GM19043 (cell line): Measurements from ENCODE around the gene ORM2.
"Not testable (repeated sequence)": the region's sequence is repeated elsewhere in the genome, so short reads cannot be mapped to it uniquely, and the experiment has no call there.

Experiments used
- ATAC-seq: cut with Tn5 transposase; IDR thresholded peaks from one replicate; pipeline ENCODE4 v1.9.1; 2021; ENCODE audit warnings: low read depth; ENCODE audit not compliant: unreplicated experiment

Gene ORM2

DNA sequence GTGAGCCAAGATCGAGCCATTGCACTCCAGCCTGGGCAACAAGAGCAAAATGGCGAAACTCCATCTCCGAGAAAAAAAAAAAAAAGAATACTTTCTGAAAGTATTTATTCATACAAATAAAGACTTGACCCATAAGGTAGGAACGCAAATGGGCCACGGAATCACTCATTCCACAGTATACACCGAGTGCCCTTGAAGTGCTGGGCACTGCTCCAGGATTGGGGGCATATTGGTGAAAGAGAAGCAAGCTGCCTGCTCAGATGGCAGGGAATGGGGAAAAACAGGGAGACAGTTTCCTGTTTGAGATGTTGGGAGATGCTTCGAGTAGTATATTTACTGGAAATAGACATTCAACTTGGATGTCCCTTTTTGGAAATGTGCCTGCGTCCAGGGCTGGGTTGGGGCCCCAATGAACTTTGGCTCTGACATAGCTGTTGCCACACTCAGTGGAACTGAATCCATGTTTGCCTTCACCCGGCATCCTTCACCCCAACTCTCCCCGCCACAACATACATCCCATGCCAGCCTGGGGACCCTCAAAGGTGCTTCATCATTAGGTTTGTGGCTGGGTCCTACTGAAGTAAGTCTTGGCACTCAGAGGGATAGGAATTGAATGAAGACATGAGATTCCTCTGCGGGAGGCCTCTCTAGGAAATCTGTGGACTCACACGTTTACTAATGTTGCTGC, 588 bp upstream of the ORM2 start:
- not testable (repeated sequence) for ATAC-seq

DNA sequence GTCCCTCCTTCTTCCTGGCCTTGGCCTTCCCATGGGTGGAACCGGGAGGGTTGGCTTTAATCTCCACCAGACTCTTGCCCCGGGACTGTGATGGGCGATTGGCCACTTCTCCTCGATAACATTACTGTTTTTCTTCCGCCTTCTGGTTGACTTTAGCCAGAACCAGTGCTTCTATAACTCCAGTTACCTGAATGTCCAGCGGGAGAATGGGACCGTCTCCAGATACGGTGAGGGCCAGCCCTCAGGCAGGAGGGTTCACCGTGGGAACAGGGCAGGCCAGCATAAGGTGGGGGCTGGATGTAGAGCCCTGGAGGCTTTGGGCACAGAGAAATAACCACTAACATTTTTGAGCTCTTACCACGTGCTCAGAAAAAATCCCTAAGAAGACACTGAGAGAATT, 967 bp downstream of the ORM2 start:
- ATAC-seq, result no peak

DNA sequence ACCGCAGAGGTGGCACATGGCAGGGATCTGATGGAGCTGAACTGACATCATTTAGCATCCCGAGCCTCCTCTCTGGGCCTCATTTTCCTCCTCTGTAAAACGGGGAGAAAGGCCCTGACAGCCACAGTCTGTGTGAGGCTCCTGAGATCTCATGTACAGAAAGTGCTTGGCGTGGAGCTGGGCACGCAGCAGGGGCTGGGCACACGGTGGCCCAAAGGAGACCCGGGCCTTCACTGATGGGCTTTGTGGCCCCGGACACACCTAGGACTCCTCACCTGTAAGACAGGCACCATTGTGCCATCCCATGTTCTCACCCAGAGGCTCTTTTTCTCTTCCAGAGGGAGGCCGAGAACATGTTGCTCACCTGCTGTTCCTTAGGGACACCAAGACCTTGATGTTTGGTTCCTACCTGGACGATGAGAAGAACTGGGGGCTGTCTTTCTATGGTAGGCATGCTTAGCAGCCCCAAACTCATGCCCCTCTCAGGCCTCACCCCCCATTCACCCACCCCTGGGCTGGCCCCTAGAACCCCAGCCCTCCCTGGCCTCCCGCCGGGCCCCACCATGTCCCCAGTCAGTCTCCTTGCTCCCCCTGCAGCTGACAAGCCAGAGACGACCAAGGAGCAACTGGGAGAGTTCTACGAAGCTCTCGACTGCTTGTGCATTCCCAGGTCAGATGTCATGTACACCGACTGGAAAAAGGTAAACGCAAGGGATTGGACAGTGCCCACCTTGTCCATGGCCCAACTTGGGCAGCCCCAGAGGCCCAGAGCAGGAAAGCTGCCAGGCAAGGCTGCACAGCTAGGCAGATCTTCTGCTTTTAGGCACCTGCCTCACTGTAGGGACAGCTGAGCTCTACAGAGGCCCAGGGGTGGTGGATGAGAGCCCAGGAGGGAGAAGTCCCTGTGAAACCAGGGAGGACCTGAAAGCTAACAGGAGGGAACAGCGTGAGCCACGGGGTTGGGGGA, 1.8 kb downstream of the ORM2 start:
- not testable (repeated sequence) for ATAC-seq

GRCh38 chr9:114332474-114333040, 2.9 kb downstream of the ORM2 start:
- ATAC-seq, result not testable (repeated sequence)

DNA sequence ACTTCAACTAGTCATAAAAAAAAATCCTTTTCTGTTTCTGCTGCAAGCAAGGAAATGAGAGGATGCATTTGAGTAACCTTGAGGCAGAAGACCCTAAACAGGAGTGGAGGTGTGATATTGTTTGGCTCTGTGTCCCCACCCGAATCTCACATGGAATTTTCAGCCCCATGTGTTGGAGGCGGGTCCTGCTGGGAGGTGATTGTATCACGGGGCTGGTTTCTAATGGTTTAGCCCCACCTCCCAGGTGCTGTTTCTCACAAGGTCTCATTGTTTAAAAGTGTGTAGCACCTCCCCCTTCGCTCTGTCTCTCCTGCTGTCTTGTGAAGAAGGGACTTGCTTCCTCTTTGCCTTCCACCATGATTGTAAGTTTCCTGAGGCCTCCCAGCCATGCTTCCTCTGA, 4.0 kb downstream of the ORM2 start:
- ATAC-seq, result not testable (repeated sequence)

DNA sequence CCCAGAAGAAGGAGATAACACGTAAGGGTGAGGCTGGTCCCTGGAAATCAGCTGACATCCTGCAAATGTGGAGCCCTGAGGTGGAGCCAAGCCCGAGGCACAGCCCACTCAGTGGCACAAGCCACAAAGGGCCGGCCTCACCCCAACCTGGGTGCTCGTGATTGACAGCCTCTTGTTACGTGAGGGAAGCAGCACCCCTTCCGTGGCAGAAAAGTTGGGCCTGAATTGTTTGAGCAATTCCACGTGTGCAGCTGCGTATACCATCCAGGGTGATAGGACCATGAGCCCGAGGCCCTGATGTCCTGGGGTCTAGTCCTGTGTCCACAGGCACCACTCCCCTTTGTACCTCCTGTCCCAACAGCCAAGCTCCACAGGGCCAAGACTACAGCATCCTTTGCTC, 4.8 kb downstream of the ORM2 start:
- ATAC-seq, result no peak

DNA sequence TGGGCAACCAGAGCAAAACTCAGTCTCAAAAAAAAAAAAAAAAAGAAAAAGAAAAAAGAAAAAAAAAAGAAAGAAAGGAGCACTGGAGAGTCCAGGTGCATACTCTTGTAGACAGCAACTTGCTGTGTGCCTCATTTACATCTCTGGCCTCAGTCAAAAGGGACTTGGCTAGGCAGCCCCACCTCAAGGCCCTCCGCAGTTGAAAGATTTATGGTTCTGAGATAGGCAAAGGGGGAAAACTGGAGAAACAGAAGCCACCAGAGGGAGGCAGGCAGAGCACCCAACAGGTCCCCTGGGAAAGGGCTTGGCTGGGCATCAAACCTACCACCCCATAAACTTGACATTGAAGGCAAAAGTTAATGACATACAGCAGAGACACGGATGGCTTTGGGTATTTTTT, 6.1 kb downstream of the ORM2 start:
- ATAC-seq, result no peak

DNA sequence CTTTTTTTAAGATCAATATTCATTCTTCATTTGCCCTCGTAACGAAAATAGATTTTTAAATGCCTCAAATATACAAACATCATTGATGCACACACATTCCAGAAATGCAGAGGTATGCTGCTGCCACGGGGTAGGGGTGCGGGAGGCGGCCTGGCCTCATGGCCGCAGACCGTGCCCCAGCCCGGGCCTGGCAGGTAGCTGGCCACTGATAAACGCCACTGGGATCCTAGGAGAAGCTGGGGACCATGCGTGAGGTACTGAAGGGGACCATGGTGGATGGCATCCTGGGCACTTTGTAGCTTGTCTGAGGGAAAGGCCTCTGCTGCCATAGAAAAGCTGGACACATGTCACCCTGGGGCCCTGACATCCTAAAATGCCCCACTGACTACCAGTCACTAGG, 6.5 kb downstream of the ORM2 start:
- no peak for ATAC-seq

GRCh38 chr9:114336699-114337395, 7.2 kb downstream of the ORM2 start:
- ATAC-seq, result no peak

DNA sequence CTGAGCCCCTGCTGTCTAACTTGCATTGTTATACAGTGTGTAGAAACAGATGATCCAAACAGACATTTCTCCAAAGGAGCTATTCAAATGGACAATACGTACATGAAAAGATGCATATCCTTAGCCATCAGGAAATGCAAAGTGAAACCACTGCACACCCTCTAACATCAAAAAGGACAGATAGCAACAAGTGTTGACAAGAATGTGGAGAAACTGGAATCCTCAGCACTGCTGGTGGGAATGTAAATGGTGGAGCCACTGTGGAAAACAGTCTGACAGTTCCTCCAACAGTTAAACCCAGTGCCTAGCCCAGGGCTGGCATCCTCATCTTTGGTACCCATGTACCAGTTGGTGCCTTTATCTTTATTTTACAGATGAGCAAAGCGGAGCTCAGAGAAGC, 8.5 kb downstream of the ORM2 start:
- no peak for ATAC-seq

DNA sequence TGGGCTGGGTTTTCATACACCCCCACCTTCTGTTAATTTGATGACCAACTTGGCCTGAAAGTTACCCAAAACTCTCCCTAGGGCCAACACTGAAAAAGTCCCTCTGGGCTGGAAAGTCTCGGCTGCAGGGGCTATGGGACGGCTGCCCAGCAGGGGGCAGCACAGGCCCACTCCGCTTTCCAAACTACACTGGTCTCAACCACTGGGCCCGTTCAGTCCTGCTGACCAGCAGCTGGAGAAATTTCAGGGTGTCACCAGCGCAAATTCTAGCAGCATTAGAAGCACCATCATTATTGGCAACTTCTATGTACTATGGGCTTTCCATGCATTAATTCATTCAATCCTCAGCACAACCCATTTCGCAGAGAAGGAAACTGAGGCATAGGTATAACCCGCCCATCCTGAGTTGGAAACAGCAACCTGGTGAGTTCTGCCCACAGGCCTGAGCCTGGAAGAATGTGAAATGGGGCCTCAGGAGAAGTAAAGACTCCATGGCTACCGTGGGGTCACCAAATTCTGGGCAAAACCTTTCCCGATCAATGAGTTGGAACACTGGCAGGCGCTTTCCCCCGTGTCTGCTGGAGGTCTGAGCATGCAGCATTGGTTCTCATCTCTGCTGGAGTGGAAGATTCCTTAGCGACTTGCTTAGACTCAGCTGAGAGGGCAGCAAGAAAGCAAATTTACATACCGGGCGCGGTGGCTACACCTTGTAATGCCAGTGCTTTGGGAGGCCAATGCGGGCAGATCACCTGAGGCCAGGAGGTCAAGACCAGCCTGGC, 9.7 kb downstream of the ORM2 start:
- ATAC-seq, result no peak

- ATAC-seq, result no peak
Observed at GRCh38 chr9:114341152-114341830, 11.6 kb downstream of the ORM2 start.

DNA sequence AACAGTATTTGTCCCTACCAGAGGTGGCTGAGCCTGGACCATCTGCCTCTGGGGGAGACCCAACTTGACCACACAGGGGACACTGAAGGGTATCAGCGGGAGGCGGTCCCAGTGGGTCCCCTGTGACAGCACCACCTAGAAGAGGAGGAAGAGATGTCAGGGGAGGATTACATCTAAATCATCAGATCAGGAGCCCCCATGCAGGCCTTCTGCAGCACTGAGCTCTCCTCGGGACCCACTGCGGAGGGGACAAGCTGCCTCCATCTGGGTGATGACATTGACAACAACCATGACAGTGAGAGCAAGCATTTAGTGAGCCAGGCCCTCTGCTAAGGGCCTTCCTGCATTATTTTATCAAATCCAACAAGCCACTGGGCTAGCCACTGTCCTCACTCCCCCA, 12.3 kb downstream of the ORM2 start:
- no peak for ATAC-seq

DNA sequence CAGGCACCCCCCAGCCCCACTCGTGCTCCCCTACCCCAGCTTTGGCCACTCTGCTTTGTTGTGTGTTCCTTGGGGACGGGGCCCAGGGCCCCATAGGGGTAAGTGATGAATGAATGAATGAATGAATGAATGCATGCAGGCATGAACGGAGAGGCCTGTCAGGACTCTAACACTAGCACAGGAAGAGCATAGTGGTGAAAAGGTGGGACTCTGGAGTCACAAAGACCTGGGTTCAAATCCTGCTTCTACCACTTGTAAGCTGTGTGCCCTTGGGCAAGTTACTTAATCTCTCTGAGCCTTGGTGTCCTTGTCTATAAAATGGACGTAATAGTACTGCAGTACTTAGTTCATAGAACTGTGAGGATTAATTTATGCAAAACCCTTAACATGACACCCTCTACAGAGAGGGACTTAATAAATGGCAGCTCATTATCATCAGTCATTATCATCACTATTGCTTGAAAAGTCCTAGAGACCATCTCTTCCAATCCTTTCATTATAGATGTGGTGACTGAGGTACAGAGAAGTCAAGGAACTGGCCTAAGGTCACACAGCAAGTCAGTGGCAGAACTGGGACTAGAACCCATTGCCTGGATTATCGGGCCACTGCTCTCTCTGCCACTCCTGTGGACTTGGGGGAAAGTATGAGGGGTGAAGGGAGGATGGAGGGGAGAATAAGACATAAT, 13.2 kb downstream of the ORM2 start:
- ATAC-seq, result no peak

GRCh38 chr9:114343471-114344187, 14.0 kb downstream of the ORM2 start:
- no peak for ATAC-seq

DNA sequence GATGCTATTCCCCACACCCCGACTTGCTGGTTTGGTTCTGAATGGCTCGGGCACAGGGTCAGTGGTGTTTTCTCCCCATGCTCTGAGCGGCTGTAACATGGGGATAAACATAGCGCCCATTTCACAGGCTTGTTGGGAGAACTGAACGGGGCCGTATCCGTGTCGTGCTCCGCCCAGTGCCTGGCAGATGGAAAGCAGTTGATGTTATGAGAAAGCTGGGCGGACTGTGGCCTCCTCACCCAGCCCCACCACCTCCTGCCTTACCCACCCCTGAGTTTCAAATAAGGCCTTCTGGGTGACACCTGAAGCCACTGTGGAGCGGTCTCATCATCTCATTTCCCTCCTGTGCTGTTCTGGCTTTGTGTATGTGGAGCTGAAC, 14.5 kb downstream of the ORM2 start:
- no peak for ATAC-seq

DNA sequence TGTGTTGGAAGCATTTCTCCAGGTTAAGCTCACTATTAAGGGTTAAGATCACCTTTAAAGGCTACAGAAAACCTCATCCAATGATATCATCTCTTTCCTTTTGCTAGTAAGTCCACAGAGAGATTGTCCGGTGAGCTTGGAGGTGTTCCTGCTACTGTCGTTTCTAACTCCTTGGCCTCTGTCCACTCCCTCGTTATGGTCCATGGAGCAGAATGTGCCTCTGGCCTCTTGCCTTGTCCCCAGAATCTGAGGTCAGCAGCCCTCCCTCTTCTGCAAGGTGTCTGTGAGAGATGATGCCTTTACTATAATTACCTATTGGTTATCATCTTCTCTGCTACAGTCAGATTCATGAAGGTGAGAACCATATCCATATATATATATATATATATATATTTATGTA, 15.0 kb downstream of the ORM2 start:
- no peak for ATAC-seq

- ATAC-seq, result no peak
Observed at GRCh38 chr9:114345493-114346065, 15.9 kb downstream of the ORM2 start.
